GM23338 (cell line): ENCODE data around the gene DAPL1. TPM values are rescaled to one million over a fixed set of nuclear protein-coding genes. Genes with fewer than 3 reads are reported as not detected.

Source experiments
- ATAC-seq: fragments of 200-7000 bp; cut with Tn5 transposase; 3 replicates; pipeline ENCODE4 v1.9.1; 2020
- DNase-seq: peaks from one replicate; pipeline ENCODE4 v3.0.0-alpha.2; 2015; ENCODE audit warnings: low spot score
- H2AFZ ChIP-seq: fragments of 200-600 bp; sonication (generic); 2 replicates; pipeline ENCODE4 v1.8.0; 2016; ENCODE audit warnings: antibody characterized with exemption, mild to moderate bottlenecking, moderate library complexity
- H3F3A ChIP-seq: fragments of 200-600 bp; sonication (generic); replicated peaks from 2 replicates; pipeline ENCODE4 v1.8.0; 2017; ENCODE audit warnings: antibody characterized with exemption, mixed run types, low read depth
- H3K27ac ChIP-seq: fragments of 200-600 bp; sonication (generic); 2 replicates; pipeline ENCODE4 v1.6.1; 2016; ENCODE audit warnings: low read depth
- H3K27me3 ChIP-seq: fragments of 200-600 bp; sonication (generic); 2 replicates; pipeline ENCODE4 v1.8.0; 2016; ENCODE audit warnings: mild to moderate bottlenecking, mixed run types, moderate library complexity; ENCODE audit not compliant: insufficient read depth
- H3K36me3 ChIP-seq: fragments of 200-600 bp; sonication (generic); 2 replicates; pipeline ENCODE4 v1.8.0; 2016; ENCODE audit warnings: mild to moderate bottlenecking; ENCODE audit not compliant: insufficient read depth
- H3K4me1 ChIP-seq: fragments of 200-600 bp; sonication (generic); 2 replicates; pipeline ENCODE4 v1.8.0; 2016; ENCODE audit warnings: mild to moderate bottlenecking, moderate library complexity; ENCODE audit not compliant: insufficient read depth
- H3K4me2 ChIP-seq: fragments of 200-600 bp; sonication (generic); 2 replicates; pipeline ENCODE4 v1.7.1; 2017; ENCODE audit warnings: mixed run types
- H3K4me3 ChIP-seq: fragments of 200-600 bp; sonication (generic); 2 replicates; pipeline ENCODE4 v1.6.1; 2016; ENCODE audit warnings: mixed run types
- H3K79me2 ChIP-seq: fragments of 200-600 bp; sonication (generic); replicated peaks from 2 replicates; pipeline ENCODE4 v1.8.0; 2017; ENCODE audit warnings: mild to moderate bottlenecking; ENCODE audit not compliant: insufficient read depth
- H3K9me2 ChIP-seq: fragments of 200-600 bp; sonication (generic); 2 replicates; pipeline ENCODE4 v1.8.0; 2017; ENCODE audit not compliant: insufficient read depth
- H4K20me1 ChIP-seq: fragments of 200-600 bp; sonication (generic); replicated peaks from 2 replicates; pipeline ENCODE4 v1.8.0; 2017; ENCODE audit warnings: mild to moderate bottlenecking; ENCODE audit not compliant: insufficient read depth
- H3K27ac Mint-ChIP-seq: 2 replicates; pipeline ENCODE4 v1.8.0; 2020; ENCODE audit warnings: inconsistent platforms, mild to moderate bottlenecking, moderate library complexity, mixed read lengths
- H3K27me3 Mint-ChIP-seq: 3 replicates; pipeline ENCODE4 v1.8.0; 2022; ENCODE audit warnings: low read depth, mild to moderate bottlenecking, moderate library complexity, mixed read lengths, inconsistent platforms; ENCODE audit not compliant: insufficient read depth, poor library complexity
- H3K36me3 Mint-ChIP-seq: 3 replicates; pipeline ENCODE4 v1.8.0; 2021; ENCODE audit warnings: low read depth, mild to moderate bottlenecking, inconsistent platforms, moderate library complexity, mixed read lengths
- H3K4me1 Mint-ChIP-seq: 3 replicates; pipeline ENCODE4 v1.8.0; 2020; ENCODE audit warnings: mild to moderate bottlenecking, inconsistent platforms, mixed read lengths
- H3K4me3 Mint-ChIP-seq: 3 replicates; pipeline ENCODE4 v1.8.0; 2021; ENCODE audit warnings: moderate library complexity, mild to moderate bottlenecking, inconsistent platforms, mixed read lengths
- H3K9me3 Mint-ChIP-seq: 3 replicates; pipeline ENCODE4 v1.8.0; 2020; ENCODE audit warnings: moderate library complexity, mild to moderate bottlenecking, inconsistent platforms, mixed read lengths
- CREB1 ChIP-seq: fragments of 250-450 bp; sonication (Bioruptor Pico); IDR thresholded peaks from 2 replicates; pipeline ENCODE4 v1.5.0; 2020; ENCODE audit warnings: low read depth, mild to moderate bottlenecking, moderate library complexity
- EZH2 ChIP-seq: fragments of 200-600 bp; sonication (generic); IDR thresholded peaks from one replicate; pipeline ENCODE4 v1.8.0; 2017; ENCODE audit warnings: antibody characterized with exemption, mild to moderate bottlenecking, low read depth; ENCODE audit not compliant: unreplicated experiment
- NANOG ChIP-seq: IDR thresholded peaks from 2 replicates; pipeline ENCODE4 v1.6.1; 2016; ENCODE audit warnings: antibody characterized with exemption, borderline replicate concordance
- ZNF114 ChIP-seq: fragments of 250-450 bp; sonication (Bioruptor Pico); IDR thresholded peaks from 2 replicates; pipeline ENCODE4 v1.5.0; 2020; ENCODE audit warnings: mild to moderate bottlenecking, moderate library complexity
- polyA plus RNA-seq: library from polyadenylated mRNA; unstranded; fragments of >200 nt; fragmentation: Nextera tagmentation; extraction: Ambion mirVana; gene quantifications from 2 replicates; pipeline ENCODE4 v1.2.1, GENCODE V29; 2016
- total RNA-seq: library from RNA; depleted of rRNA; stranded (reverse); fragments of >200 nt; shearing (Covaris generic); gene quantifications from 2 replicates; pipeline ENCODE4 v1.2.3, GENCODE V29; 2014
- TF ChIP-seq, protein P1 (sequence below), 2 experiments: fragments of 200-600 bp in 1 of 2; sonication (generic) in 1 of 2; conservative IDR thresholded peaks; 2 replicates each; pipeline versions ENCODE4 v1.5.1 to v1.6.1; 2016 to 2017; ENCODE audit warnings: antibody characterized with exemption in 2 of 2, low read depth in 2 of 2, mild to moderate bottlenecking in 2 of 2, moderate library complexity in 1 of 2
- TF ChIP-seq, protein P2 (sequence below): IDR thresholded peaks from 2 replicates; pipeline ENCODE4 v1.6.1; 2016; ENCODE audit warnings: antibody characterized with exemption
- TF ChIP-seq, protein P3 (sequence below): fragments of 250-450 bp; sonication (Bioruptor Pico); IDR thresholded peaks from 2 replicates; pipeline ENCODE4 v1.5.0; 2020; ENCODE audit warnings: mild to moderate bottlenecking, moderate library complexity
- TF ChIP-seq, protein P4 (sequence below): IDR thresholded peaks from one replicate; pipeline ENCODE4 v1.6.1; 2018; ENCODE audit warnings: antibody characterized with exemption; ENCODE audit not compliant: unreplicated experiment

Gene DAPL1
- total and polyA plus RNA-seq, 2 experiments from 2014 or later: not detected

DNA sequence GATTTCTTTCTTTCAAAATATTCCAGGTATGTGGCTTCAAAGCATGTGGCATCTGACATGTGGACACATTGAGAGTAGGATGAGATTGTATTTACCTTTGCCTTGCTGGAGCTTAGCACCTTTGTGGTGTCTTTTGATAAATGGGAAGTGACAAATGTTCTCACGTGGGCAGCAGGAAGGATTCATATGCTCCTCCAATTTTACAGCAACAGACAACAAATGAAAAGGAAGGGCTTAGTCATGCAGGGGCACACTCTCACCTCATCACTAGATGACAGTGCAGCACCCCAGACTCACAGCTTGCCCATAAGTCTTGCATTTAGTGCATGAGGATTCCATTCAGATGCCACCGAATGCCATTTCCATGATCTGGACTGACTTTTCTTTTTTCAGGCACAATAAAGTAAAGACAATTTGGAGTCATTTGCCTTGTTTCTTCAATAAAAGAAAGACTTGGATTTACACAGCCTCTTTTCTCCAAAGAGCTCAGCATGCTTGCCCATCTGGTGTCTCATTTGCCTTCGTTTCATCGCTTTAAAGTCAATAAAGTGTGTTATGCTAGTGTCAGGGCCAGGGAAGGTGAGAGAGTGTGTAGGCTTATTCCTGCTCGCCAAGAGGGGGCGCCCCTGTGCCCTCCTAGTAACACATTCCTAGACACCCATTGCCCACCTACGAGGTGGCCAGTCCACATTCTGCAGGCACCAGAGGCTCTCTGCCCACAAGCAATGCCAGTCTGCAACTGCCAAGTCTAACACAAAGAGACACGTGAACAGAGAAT, 39.6 kb upstream of the DAPL1 start:
- no peaks in the 10 kb centered on the region for H3K9me3 Mint-ChIP-seq
- no peak overlapping the region for H3K4me3 ChIP-seq
- TF ChIP-seq, protein P1, sequence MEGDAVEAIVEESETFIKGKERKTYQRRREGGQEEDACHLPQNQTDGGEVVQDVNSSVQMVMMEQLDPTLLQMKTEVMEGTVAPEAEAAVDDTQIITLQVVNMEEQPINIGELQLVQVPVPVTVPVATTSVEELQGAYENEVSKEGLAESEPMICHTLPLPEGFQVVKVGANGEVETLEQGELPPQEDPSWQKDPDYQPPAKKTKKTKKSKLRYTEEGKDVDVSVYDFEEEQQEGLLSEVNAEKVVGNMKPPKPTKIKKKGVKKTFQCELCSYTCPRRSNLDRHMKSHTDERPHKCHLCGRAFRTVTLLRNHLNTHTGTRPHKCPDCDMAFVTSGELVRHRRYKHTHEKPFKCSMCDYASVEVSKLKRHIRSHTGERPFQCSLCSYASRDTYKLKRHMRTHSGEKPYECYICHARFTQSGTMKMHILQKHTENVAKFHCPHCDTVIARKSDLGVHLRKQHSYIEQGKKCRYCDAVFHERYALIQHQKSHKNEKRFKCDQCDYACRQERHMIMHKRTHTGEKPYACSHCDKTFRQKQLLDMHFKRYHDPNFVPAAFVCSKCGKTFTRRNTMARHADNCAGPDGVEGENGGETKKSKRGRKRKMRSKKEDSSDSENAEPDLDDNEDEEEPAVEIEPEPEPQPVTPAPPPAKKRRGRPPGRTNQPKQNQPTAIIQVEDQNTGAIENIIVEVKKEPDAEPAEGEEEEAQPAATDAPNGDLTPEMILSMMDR (conservative IDR thresholded peaks at IDR 0.05; ENCODE audit: low read depth in 2 of 2): peak; percentile 81 to 87
- TF ChIP-seq NANOG: no peak
- no peaks in the 10 kb centered on the region for H3K79me2 ChIP-seq
- ATAC-seq (peak; percentile 76), DNase-seq (peak; percentile 72)
- no peaks in the 10 kb centered on the region for H4K20me1 ChIP-seq
- H3F3A ChIP-seq: no peaks in the 10 kb centered on the region
- peaks cover 3% of the 10 kb centered on the region; the same call in 2 of the 3 replicates for H3K4me1 Mint-ChIP-seq
- peak overlapping the region; percentile 44; the same call in 1 of the 2 replicates for H2AFZ ChIP-seq
- H3K9me2 ChIP-seq: no peaks in the 10 kb centered on the region
- H3K27me3 ChIP-seq: no peaks in the 10 kb centered on the region
- peaks cover 4% of the 10 kb centered on the region for H3K27me3 Mint-ChIP-seq
- no peak overlapping the region for H3K27ac Mint-ChIP-seq
- H3K36me3 ChIP-seq: no peaks in the 10 kb centered on the region
- no peaks in the 10 kb centered on the region; the same call in 1 of the 2 replicates for H3K4me1 ChIP-seq
- H3K4me3 Mint-ChIP-seq: no peak overlapping the region
- H3K36me3 Mint-ChIP-seq: no peaks in the 10 kb centered on the region
- no peak overlapping the region for H3K27ac ChIP-seq
- H3K4me2 ChIP-seq: no peak overlapping the region

DNA sequence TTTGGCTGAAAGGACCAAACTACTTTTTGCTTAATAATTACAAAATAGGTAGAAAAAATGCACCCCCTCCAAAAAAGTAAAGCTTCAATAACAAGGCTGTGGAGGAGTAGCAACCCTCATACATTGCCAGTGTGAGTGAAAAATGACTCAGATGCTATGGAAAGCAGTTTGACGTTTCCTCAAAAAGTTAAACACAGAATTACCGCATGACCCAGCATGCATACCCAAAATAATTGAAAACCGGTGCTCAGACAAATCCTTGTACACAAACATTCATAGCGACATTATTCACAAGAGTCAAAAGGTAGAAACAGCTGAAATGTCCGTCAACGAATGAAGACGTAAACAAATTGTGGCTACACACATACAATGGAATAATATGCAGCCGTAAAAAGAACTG, 38.8 kb upstream of the DAPL1 start:
- Histone ChIP-seq H3K9me2 (no peaks in the 10 kb centered on the region), H4K20me1 (no peaks in the 10 kb centered on the region), H3K4me2 (no peak overlapping the region), H3K27ac (no peak overlapping the region), H3K4me3 (no peak overlapping the region), H3K36me3 (no peaks in the 10 kb centered on the region), H3F3A (no peaks in the 10 kb centered on the region), H2AFZ (no peak overlapping the region), H3K79me2 (no peaks in the 10 kb centered on the region), H3K27me3 (no peaks in the 10 kb centered on the region), H3K4me1 (no peaks in the 10 kb centered on the region; the same call in 1 of the 2 replicates)
- ATAC-seq (no peak), DNase-seq (no peak)
- Mint-ChIP-seq H3K27me3 (peaks cover 4% of the 10 kb centered on the region), H3K4me1 (peaks cover 4% of the 10 kb centered on the region; the same call in 2 of the 3 replicates), H3K9me3 (no peaks in the 10 kb centered on the region), H3K27ac (no peak overlapping the region), H3K4me3 (no peak overlapping the region), H3K36me3 (no peaks in the 10 kb centered on the region)
- TF ChIP-seq EZH2 (no peak), CREB1 (no peak), ZNF114 (no peak)
- TF ChIP-seq, protein P2, sequence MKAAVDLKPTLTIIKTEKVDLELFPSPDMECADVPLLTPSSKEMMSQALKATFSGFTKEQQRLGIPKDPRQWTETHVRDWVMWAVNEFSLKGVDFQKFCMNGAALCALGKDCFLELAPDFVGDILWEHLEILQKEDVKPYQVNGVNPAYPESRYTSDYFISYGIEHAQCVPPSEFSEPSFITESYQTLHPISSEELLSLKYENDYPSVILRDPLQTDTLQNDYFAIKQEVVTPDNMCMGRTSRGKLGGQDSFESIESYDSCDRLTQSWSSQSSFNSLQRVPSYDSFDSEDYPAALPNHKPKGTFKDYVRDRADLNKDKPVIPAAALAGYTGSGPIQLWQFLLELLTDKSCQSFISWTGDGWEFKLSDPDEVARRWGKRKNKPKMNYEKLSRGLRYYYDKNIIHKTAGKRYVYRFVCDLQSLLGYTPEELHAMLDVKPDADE: no peak
- TF ChIP-seq, protein P3, sequence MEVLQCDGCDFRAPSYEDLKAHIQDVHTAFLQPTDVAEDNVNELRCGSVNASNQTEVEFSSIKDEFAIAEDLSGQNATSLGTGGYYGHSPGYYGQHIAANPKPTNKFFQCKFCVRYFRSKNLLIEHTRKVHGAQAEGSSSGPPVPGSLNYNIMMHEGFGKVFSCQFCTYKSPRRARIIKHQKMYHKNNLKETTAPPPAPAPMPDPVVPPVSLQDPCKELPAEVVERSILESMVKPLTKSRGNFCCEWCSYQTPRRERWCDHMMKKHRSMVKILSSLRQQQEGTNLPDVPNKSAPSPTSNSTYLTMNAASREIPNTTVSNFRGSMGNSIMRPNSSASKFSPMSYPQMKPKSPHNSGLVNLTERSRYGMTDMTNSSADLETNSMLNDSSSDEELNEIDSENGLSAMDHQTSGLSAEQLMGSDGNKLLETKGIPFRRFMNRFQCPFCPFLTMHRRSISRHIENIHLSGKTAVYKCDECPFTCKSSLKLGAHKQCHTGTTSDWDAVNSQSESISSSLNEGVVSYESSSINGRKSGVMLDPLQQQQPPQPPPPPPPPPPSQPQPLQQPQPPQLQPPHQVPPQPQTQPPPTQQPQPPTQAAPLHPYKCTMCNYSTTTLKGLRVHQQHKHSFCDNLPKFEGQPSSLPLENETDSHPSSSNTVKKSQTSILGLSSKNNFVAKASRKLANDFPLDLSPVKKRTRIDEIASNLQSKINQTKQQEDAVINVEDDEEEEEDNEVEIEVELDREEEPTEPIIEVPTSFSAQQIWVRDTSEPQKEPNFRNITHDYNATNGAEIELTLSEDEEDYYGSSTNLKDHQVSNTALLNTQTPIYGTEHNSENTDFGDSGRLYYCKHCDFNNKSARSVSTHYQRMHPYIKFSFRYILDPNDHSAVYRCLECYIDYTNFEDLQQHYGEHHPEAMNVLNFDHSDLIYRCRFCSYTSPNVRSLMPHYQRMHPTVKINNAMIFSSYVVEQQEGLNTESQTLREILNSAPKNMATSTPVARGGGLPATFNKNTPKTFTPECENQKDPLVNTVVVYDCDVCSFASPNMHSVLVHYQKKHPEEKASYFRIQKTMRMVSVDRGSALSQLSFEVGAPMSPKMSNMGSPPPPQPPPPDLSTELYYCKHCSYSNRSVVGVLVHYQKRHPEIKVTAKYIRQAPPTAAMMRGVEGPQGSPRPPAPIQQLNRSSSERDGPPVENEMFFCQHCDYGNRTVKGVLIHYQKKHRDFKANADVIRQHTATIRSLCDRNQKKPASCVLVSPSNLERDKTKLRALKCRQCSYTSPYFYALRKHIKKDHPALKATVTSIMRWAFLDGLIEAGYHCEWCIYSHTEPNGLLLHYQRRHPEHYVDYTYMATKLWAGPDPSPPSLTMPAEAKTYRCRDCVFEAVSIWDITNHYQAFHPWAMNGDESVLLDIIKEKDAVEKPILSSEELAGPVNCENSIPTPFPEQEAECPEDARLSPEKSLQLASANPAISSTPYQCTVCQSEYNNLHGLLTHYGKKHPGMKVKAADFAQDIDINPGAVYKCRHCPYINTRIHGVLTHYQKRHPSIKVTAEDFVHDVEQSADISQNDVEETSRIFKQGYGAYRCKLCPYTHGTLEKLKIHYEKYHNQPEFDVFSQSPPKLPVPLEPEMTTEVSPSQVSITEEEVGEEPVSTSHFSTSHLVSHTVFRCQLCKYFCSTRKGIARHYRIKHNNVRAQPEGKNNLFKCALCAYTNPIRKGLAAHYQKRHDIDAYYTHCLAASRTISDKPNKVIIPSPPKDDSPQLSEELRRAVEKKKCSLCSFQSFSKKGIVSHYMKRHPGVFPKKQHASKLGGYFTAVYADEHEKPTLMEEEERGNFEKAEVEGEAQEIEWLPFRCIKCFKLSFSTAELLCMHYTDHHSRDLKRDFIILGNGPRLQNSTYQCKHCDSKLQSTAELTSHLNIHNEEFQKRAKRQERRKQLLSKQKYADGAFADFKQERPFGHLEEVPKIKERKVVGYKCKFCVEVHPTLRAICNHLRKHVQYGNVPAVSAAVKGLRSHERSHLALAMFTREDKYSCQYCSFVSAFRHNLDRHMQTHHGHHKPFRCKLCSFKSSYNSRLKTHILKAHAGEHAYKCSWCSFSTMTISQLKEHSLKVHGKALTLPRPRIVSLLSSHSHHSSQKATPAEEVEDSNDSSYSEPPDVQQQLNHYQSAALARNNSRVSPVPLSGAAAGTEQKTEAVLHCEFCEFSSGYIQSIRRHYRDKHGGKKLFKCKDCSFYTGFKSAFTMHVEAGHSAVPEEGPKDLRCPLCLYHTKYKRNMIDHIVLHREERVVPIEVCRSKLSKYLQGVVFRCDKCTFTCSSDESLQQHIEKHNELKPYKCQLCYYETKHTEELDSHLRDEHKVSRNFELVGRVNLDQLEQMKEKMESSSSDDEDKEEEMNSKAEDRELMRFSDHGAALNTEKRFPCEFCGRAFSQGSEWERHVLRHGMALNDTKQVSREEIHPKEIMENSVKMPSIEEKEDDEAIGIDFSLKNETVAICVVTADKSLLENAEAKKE (CRISPR knock-in tag): no peak
- TF ChIP-seq, protein P4, sequence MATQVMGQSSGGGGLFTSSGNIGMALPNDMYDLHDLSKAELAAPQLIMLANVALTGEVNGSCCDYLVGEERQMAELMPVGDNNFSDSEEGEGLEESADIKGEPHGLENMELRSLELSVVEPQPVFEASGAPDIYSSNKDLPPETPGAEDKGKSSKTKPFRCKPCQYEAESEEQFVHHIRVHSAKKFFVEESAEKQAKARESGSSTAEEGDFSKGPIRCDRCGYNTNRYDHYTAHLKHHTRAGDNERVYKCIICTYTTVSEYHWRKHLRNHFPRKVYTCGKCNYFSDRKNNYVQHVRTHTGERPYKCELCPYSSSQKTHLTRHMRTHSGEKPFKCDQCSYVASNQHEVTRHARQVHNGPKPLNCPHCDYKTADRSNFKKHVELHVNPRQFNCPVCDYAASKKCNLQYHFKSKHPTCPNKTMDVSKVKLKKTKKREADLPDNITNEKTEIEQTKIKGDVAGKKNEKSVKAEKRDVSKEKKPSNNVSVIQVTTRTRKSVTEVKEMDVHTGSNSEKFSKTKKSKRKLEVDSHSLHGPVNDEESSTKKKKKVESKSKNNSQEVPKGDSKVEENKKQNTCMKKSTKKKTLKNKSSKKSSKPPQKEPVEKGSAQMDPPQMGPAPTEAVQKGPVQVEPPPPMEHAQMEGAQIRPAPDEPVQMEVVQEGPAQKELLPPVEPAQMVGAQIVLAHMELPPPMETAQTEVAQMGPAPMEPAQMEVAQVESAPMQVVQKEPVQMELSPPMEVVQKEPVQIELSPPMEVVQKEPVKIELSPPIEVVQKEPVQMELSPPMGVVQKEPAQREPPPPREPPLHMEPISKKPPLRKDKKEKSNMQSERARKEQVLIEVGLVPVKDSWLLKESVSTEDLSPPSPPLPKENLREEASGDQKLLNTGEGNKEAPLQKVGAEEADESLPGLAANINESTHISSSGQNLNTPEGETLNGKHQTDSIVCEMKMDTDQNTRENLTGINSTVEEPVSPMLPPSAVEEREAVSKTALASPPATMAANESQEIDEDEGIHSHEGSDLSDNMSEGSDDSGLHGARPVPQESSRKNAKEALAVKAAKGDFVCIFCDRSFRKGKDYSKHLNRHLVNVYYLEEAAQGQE: no peak
